ENCODE measurements around the gene CFAP299.
"Not testable (repeated sequence)": the region's sequence is repeated elsewhere in the genome, so short reads cannot be mapped to it uniquely, and the experiment has no call there.

DNA sequence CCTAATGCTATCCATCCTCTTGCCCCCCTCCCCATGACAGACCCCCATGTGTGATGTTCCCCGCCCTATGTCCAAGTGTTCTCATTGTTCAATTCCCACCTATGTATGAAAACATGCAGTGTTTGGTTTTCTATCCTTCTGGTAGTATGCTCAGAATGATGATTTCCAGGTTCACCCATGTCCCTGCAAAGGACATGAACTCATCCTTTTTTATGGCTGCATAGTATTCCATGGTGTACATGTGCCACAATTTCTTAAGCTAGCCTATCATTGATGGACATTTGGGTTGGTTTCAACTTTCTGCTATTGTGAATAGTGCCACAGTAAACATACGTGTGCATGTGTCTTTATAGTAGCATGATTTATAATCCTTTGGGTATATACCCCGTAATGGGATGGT is 334.6 kb downstream of the CFAP299 start:
- not testable (repeated sequence) for TF ChIP-seq ZNF335 (CRISPR knock-in tag; IDR thresholded peaks at IDR 0.05); FOSL1 (CRISPR knock-in tag; IDR thresholded peaks at IDR 0.05; ENCODE audit: borderline replicate concordance); REPIN1 (CRISPR knock-in tag; IDR thresholded peaks at IDR 0.05; ENCODE audit: borderline replicate concordance, low read depth); BCL6 (CRISPR knock-in tag; IDR thresholded peaks at IDR 0.05); HNRNPH1 (optimal IDR thresholded peaks at IDR 0.05; ENCODE audit: low read depth, low read length); ZBTB7A (CRISPR knock-in tag; IDR thresholded peaks at IDR 0.05); ARHGAP35 (CRISPR knock-in tag; IDR thresholded peaks at IDR 0.05; ENCODE audit: borderline replicate concordance); POLR2AphosphoS5 (IDR thresholded peaks at IDR 0.05; ENCODE audit: low read depth, low read length); SRSF1 (optimal IDR thresholded peaks at IDR 0.05; ENCODE audit: low read depth, low read length); RXRA (CRISPR knock-in tag; IDR thresholded peaks at IDR 0.05); ZNF644 (CRISPR knock-in tag; IDR thresholded peaks at IDR 0.05; ENCODE audit: low read depth); CTCF (CRISPR knock-in tag; IDR thresholded peaks at IDR 0.05); KLF15 (CRISPR knock-in tag; IDR thresholded peaks at IDR 0.05; ENCODE audit: borderline replicate concordance)
- TF ChIP-seq, protein P1, sequence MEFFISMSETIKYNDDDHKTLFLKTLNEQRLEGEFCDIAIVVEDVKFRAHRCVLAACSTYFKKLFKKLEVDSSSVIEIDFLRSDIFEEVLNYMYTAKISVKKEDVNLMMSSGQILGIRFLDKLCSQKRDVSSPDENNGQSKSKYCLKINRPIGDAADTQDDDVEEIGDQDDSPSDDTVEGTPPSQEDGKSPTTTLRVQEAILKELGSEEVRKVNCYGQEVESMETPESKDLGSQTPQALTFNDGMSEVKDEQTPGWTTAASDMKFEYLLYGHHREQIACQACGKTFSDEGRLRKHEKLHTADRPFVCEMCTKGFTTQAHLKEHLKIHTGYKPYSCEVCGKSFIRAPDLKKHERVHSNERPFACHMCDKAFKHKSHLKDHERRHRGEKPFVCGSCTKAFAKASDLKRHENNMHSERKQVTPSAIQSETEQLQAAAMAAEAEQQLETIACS (CRISPR knock-in tag; IDR thresholded peaks at IDR 0.05), result not testable (repeated sequence)

Data from HepG2 (cell line).